OCI-LY1 (cell line): ENCODE measurements around the gene NBEAL1.

Experiments used
- CTCF ChIP-seq: fragments of 200-600 bp; sonication (generic), shearing (Covaris generic); IDR thresholded peaks from 2 replicates; pipeline ENCODE4 v1.5.1; 2017; ENCODE audit warnings: mild to moderate bottlenecking, antibody characterized with exemption, low read length, moderate library complexity, mixed read lengths
- EZH2 ChIP-seq: fragments of 200-600 bp; sonication (generic), shearing (Covaris generic); IDR thresholded peaks from 2 replicates; pipeline ENCODE4 v1.8.0; 2017; ENCODE audit warnings: borderline replicate concordance, mixed run types, mild to moderate bottlenecking, antibody characterized with exemption, low read length, moderate library complexity, mixed read lengths

GRCh38 chr2:203022751-203023150 lies 8.1 kb downstream of the NBEAL1 start:
- no peak for TF ChIP-seq CTCF
- no peak for TF ChIP-seq EZH2
